ENCODE measurements around the gene STAM. TPM values are rescaled to one million over a fixed set of nuclear protein-coding genes. Genes with fewer than 3 reads are reported as not detected.

The STAM gene
- total and polyA plus RNA-seq, 2 donors from 2014 or later = 10.3 to 26.1 TPM

DNA sequence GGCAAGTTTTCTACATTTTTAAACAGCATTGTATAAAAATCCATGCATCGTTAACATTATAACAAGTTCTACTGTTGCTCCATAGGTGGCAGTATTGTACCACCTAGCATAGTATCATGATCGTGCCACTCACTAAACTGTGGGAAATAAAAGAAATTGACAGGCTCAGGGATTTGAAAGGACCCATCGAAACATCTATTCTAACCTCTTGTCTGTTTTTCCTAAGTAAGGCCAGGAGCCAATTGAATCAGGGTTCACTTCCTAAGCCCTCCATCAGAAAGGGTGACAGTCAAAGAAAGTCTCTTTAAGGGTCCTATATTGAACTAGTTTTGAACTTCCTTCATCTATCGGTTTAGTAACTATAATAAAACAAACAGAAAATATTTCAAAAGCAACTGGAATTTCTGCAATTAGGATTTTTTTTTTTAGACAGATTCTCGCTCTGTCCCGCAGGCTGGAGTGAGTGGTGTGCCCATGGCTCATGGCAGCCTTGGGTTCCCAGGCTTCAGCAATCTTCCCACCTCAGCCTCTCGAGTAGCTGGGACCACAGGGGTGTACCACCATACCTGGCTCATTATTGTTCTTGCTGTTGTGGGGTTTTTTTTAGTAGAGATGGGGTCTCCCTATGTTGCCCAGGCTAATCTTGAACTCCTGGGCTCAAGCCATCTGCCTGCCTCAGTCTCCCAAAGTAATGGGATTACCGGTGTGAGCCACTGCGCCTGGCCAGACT is 36.2 kb upstream of the STAM start:
- H3K27me3 ChIP-seq (ENCODE audit: control insufficient read depth, insufficient read depth, low read length) = no peaks in the 10 kb centered on the region
- intact Hi-C loops (cut with DNase I) = loop anchor here (10.0 kb wide), 1 partner anchor 137 kb away; no protein-coding TSS in a partner anchor
- no peaks in the 10 kb centered on the region for H3K9me3 ChIP-seq (ENCODE audit: control insufficient read depth in 2 of 3, insufficient read depth in 1 of 3, low read length in 3 of 3)
- no peaks in the 10 kb centered on the region for H3K4me1 ChIP-seq (ENCODE audit: control insufficient read depth in 2 of 3, insufficient read depth in 2 of 3, low read depth in 1 of 3, low read length in 3 of 3)
- H3K9ac ChIP-seq (ENCODE audit: low read length in 3 of 3) = no peak overlapping the region
- no peaks in the 10 kb centered on the region for H3K36me3 ChIP-seq (ENCODE audit: control insufficient read depth in 2 of 3, insufficient read depth in 3 of 3, low read length in 3 of 3)
- TF ChIP-seq, protein P1, sequence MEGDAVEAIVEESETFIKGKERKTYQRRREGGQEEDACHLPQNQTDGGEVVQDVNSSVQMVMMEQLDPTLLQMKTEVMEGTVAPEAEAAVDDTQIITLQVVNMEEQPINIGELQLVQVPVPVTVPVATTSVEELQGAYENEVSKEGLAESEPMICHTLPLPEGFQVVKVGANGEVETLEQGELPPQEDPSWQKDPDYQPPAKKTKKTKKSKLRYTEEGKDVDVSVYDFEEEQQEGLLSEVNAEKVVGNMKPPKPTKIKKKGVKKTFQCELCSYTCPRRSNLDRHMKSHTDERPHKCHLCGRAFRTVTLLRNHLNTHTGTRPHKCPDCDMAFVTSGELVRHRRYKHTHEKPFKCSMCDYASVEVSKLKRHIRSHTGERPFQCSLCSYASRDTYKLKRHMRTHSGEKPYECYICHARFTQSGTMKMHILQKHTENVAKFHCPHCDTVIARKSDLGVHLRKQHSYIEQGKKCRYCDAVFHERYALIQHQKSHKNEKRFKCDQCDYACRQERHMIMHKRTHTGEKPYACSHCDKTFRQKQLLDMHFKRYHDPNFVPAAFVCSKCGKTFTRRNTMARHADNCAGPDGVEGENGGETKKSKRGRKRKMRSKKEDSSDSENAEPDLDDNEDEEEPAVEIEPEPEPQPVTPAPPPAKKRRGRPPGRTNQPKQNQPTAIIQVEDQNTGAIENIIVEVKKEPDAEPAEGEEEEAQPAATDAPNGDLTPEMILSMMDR (IDR thresholded peaks at IDR 0.05; ENCODE audit: borderline replicate concordance, extremely low read depth, insufficient read depth) = peak; percentile 91
- H3K4me3 ChIP-seq (ENCODE audit: low read length in 3 of 3) = no peak overlapping the region
- DNase-seq (peak in 3 of 5 donors; percentile 14 to 72 (median 54)), FAIRE-seq (peak; percentile 94)
- no peak overlapping the region for H3K27ac ChIP-seq (ENCODE audit: low read depth in 2 of 2, low read length in 2 of 2)

GRCh38 chr10:17609523-17610079 is 34.4 kb upstream of the STAM start:
- Histone ChIP-seq H3K27me3 (ENCODE audit: control insufficient read depth, insufficient read depth, low read length) (no peaks in the 10 kb centered on the region), H3K36me3 (ENCODE audit: control insufficient read depth in 2 of 3, insufficient read depth in 3 of 3, low read length in 3 of 3) (no peaks in the 10 kb centered on the region)
- FAIRE-seq = no peak

DNA sequence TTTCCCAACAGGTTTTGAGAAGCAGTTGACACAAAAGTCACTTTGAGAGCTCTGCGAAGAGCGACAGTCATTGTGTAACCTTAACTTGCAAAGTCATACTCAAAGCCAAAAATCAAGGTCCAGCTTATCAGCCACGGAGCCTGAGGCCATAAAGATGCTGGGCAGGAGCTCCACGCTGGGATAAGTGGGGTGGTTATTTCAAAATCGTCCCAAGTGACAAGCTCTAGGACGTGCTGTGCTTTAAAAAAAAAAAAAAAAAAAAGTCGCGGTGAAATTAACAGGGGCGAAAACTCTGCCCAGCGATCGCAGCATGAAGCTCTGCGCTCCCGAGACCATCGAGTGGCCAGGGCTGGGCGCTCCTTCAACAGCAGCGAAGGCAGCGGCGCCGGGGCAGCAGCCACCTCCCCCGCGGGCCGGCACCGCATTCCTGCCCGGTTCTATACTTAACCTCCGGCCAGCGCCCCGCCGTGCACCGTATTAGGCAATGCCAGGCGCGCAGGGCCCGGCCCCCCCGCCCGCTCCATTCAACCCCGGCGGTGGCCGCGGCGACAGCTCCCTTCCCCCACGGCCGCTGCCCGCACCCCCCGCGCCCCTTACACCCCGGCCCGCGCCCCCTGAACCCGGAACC is 27.4 kb upstream of the STAM start:
- H3K4me1 ChIP-seq (ENCODE audit: control insufficient read depth in 2 of 3, insufficient read depth in 2 of 3, low read depth in 1 of 3, low read length in 3 of 3) = peaks cover 0 to 4% (median 0%) of the 10 kb centered on the region in 3 donors
- TF ChIP-seq, protein P1 (IDR thresholded peaks at IDR 0.05; ENCODE audit: borderline replicate concordance, extremely low read depth, insufficient read depth) = no peak
- H3K27me3 ChIP-seq (ENCODE audit: control insufficient read depth, insufficient read depth, low read length) = no peaks in the 10 kb centered on the region
- FAIRE-seq = no peak
- peak overlapping the region in 1 of 3 donors; percentile 69 for H3K9ac ChIP-seq (ENCODE audit: low read length in 3 of 3)
- DNase-seq = peak; percentile 80 to 87 (median 82)
- H3K36me3 ChIP-seq (ENCODE audit: control insufficient read depth in 2 of 3, insufficient read depth in 3 of 3, low read length in 3 of 3) = no peaks in the 10 kb centered on the region
- peak overlapping the region in 2 of 3 donors; percentile 64 to 71 for H3K4me3 ChIP-seq (ENCODE audit: low read length in 3 of 3)
- intact Hi-C loops (cut with DNase I) = no loop called here
- no peaks in the 10 kb centered on the region for H3K9me3 ChIP-seq (ENCODE audit: control insufficient read depth in 2 of 3, insufficient read depth in 1 of 3, low read length in 3 of 3)
- peak overlapping the region; percentile 32 to 53 for H3K27ac ChIP-seq (ENCODE audit: low read depth in 2 of 2, low read length in 2 of 2)

More at GRCh38 chr10:17609523-17610079, 34.4 kb upstream of the STAM start:
- TF ChIP-seq, protein P1 (IDR thresholded peaks at IDR 0.05; ENCODE audit: borderline replicate concordance, extremely low read depth, insufficient read depth) = no peak
- no peaks in the 10 kb centered on the region for H3K9me3 ChIP-seq (ENCODE audit: control insufficient read depth in 2 of 3, insufficient read depth in 1 of 3, low read length in 3 of 3)
- no peak overlapping the region for H3K27ac ChIP-seq (ENCODE audit: low read depth in 2 of 2, low read length in 2 of 2)
- DNase-seq = no peak
- intact Hi-C loops (cut with DNase I) = loop anchor here (10.0 kb wide), 1 partner anchor 135 kb away; no protein-coding TSS in a partner anchor
- no peaks in the 10 kb centered on the region for H3K4me1 ChIP-seq (ENCODE audit: control insufficient read depth in 2 of 3, insufficient read depth in 2 of 3, low read depth in 1 of 3, low read length in 3 of 3)
- H3K9ac ChIP-seq (ENCODE audit: low read length in 3 of 3) = no peak overlapping the region
- no peak overlapping the region for H3K4me3 ChIP-seq (ENCODE audit: low read length in 3 of 3)

Measured in kidney (tissue), 14 donors.